CD4-positive, alpha-beta T cell treated with Interleukin-1 beta for 1 hour (primary cell): ENCODE results near the gene CXADR.
A peak's percentile ranks its signal among the peaks of the same experiment; 100 is the strongest.

Experiments
- DNase-seq, 2 donors: peaks; one replicate each; pipeline ENCODE4 v3.0.0-alpha.2; 2020 to 2022

Gene CXADR

GRCh38 chr21:17545007-17545406, 32.2 kb downstream of the CXADR start:
- DNase-seq: no peak

- no peak for DNase-seq
Measured at GRCh38 chr21:17548262-17548661, 35.4 kb downstream of the CXADR start.

GRCh38 chr21:17550671-17551308, 37.9 kb downstream of the CXADR start:
- DNase-seq: no peak

- DNase-seq: no peak
Measured at GRCh38 chr21:17552410-17552809, 39.6 kb downstream of the CXADR start.

- DNase-seq: no peak
Measured at GRCh38 chr21:17554120-17554519, 41.3 kb downstream of the CXADR start.

- DNase-seq: no peak
Measured at GRCh38 chr21:17554679-17555465, 42.0 kb downstream of the CXADR start.

- DNase-seq: no peak
Measured at GRCh38 chr21:17560377-17561025, 47.7 kb downstream of the CXADR start.

- DNase-seq: no peak
Measured at GRCh38 chr21:17570786-17571185, 57.9 kb downstream of the CXADR start.

- DNase-seq: no peak
Measured at GRCh38 chr21:17572431-17572830, 59.6 kb downstream of the CXADR start.

- no peak for DNase-seq
Measured at GRCh38 chr21:17575076-17575475, 62.2 kb downstream of the CXADR start.

- DNase-seq: no peak
Measured at GRCh38 chr21:17576080-17576835, 63.4 kb downstream of the CXADR start.

- DNase-seq: no peak
Measured at GRCh38 chr21:17577701-17578100, 64.9 kb downstream of the CXADR start.

GRCh38 chr21:17578162-17578561, 65.3 kb downstream of the CXADR start:
- DNase-seq: no peak

GRCh38 chr21:17578876-17579275, 66.0 kb downstream of the CXADR start:
- DNase-seq: no peak

- DNase-seq: no peak
Measured at GRCh38 chr21:17580319-17580718, 67.5 kb downstream of the CXADR start.

GRCh38 chr21:17583898-17584297, 71.1 kb downstream of the CXADR start:
- no peak for DNase-seq

GRCh38 chr21:17585875-17586450, 73.1 kb downstream of the CXADR start:
- DNase-seq: peak in 1 of 2 donors; percentile 53

- DNase-seq: no peak
Measured at GRCh38 chr21:17590430-17590829, 77.6 kb downstream of the CXADR start.

- DNase-seq: no peak
Measured at GRCh38 chr21:17597680-17598079, 84.8 kb downstream of the CXADR start.

GRCh38 chr21:17598437-17598836, 85.6 kb downstream of the CXADR start:
- no peak for DNase-seq

- no peak for DNase-seq
Measured at GRCh38 chr21:17602874-17603273, 90.0 kb downstream of the CXADR start.

GRCh38 chr21:17607684-17608083, 94.8 kb downstream of the CXADR start:
- DNase-seq: no peak

GRCh38 chr21:17609681-17610080, 96.8 kb downstream of the CXADR start:
- no peak for DNase-seq
